B cell (primary cell): Measurements from ENCODE around the gene DRAXIN.

Source experiments
- EZH2 ChIP-seq: IDR thresholded peaks from 2 replicates; pipeline ENCODE4 v1.6.1; 2012; ENCODE audit warnings: borderline replicate concordance, low read depth, mild to moderate bottlenecking, moderate library complexity, low read length; ENCODE audit not compliant: insufficient read depth, poor library complexity, severe bottlenecking
- TF ChIP-seq, protein P1 (sequence below): fragments of 200-600 bp; IDR thresholded peaks from one replicate; pipeline ENCODE4 v1.8.0; 2022; ENCODE audit warnings: antibody characterized with exemption, mild to moderate bottlenecking

- TF ChIP-seq, protein P1, sequence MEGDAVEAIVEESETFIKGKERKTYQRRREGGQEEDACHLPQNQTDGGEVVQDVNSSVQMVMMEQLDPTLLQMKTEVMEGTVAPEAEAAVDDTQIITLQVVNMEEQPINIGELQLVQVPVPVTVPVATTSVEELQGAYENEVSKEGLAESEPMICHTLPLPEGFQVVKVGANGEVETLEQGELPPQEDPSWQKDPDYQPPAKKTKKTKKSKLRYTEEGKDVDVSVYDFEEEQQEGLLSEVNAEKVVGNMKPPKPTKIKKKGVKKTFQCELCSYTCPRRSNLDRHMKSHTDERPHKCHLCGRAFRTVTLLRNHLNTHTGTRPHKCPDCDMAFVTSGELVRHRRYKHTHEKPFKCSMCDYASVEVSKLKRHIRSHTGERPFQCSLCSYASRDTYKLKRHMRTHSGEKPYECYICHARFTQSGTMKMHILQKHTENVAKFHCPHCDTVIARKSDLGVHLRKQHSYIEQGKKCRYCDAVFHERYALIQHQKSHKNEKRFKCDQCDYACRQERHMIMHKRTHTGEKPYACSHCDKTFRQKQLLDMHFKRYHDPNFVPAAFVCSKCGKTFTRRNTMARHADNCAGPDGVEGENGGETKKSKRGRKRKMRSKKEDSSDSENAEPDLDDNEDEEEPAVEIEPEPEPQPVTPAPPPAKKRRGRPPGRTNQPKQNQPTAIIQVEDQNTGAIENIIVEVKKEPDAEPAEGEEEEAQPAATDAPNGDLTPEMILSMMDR = no peak
- no peak for TF ChIP-seq EZH2
Measured at GRCh38 chr1:11648039-11648438, 43.5 kb upstream of the DRAXIN start.
